Stimulated activated CD8-positive, alpha-beta memory T cell treated with anti-CD3 and anti-CD28 coated beads, Interleukin-15, amount 100 ng/mL, for 24 hours (primary cell): ENCODE measurements around the gene NDEL1.

Source experiments
- DNase-seq: peaks from one replicate; pipeline ENCODE4 v3.0.0-alpha.2; 2020; ENCODE audit warnings: low read depth

The NDEL1 gene

DNA sequence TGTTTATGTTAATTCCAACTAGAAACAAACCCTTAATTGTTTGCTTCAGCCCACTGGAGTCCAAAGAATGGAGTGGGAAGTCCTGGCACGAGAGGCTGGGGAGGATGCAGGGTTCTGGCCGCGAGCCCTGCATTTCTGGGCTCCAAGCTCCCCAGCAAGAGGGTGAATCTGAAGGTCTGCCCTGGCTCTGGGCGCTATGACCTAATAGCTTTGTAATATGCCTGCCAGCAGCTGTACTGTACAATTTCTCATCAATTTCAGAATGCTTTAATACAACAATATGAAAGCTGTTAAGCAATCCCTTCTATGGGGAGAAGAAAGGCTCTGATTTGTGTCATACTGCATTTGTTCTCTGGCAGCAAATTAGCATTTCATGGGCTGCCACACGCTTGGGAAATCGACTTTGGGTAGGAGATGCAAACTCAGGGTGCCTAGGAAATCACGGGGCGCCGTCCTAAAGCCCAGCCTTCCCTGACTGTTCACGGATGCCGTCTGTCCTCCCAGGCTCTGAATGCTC, 43.8 kb downstream of the NDEL1 start:
- DNase-seq, result no peak

DNA sequence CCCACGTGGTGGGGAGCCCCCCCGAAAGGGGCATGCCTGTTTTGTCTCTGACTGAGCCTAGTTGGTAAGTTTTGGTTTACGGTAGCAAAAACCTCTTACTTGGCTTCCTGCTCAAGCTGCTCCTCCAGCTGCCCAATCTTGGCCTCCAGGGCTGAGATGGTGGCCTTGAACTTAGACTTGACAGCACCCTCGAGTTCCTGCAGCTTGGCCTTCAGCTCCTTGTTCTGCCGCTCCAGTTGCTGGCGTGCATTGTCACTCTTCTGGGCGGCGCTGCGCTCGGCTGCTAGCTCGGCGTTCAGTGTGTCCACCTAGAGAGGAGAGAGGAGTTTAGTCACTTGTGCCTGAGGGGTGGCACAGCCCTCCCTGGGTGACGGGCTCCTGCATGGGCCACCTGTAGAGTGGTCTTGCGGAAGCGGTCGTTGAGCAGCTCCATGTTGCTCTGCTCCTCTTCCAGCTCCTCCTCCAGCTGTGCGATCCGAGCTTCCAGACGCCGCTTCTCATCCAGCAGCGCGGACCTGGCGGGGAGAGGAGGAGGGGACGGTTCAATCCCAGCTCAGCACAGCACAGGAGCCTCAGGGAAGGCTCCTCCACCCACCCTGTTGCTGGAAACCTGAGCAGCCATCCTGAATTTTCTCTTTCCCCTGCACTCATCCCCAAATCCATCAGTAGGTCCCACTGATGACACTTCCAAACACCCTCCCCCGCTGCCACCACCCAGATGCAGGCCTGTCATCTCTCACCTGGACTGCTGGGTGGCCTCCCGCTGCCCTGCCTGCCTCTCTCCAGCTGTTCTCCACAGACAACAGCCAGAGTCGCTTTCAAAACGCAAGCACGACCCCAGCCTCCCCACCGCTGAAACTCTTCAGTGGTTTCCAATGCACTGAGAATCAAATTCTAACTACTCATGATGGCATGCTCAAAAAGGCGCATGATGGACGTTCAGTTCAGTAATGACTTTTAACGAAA, 44.6 kb downstream of the NDEL1 start:
- DNase-seq, result no peak

DNA sequence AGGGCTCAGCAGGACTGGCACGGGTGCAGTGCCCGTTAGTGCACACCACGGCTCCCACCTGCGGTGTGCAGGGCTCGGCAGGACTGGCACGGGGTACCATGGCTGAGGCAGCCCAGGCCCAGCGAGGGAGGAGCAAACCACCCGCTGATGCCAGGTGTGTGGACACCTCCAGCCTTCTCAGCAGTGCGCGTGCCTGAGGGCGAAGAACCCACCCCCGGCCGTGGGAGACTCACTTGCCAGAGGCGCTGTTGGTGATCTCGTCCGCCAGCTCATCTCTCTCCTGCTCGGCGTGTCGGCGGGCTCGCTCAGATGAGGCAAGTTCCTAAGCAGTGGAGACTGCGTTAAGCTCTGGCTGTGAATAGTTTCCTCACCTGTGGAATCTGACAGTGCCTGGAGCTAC, 45.4 kb downstream of the NDEL1 start:
- no peak for DNase-seq

DNA sequence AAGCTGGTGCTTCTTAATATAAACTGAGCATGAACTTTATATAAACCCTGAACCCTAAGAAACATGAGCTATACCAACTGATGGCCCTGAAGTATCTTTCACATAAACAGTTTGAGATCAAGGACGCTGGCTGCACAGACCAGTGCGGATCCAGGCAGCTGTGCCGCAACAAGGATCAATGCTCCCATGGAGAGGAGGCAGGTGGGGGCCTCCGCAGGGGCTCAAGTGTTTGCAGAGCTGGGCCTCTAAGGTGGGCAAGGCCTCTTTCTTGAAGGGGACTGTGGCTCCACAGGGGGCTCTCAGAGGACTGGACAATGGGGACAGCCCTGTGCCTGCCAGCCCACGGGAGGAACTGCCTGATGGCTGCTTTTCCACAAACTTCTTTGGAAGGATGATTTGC, 46.0 kb downstream of the NDEL1 start:
- DNase-seq, result no peak

DNA sequence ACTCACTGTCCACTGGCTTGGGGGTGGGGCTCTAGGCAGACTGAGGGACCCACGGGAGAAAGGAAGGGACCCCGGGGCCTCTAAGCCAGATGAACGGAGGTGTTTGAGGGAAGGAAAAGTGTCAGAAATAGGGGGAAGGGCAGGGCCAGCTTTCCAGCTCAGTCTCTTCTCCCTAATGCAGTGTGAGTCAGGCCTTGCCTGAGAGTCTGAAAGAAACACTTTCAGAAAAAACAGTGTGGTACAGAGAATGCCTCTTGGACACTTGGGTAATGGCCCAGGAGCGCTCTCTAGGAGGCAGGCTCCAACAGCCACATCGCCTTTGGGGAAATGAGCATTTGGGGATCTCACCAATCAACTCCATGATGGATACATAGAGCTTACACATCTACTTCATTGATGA, 46.9 kb downstream of the NDEL1 start:
- DNase-seq, result no peak

DNA sequence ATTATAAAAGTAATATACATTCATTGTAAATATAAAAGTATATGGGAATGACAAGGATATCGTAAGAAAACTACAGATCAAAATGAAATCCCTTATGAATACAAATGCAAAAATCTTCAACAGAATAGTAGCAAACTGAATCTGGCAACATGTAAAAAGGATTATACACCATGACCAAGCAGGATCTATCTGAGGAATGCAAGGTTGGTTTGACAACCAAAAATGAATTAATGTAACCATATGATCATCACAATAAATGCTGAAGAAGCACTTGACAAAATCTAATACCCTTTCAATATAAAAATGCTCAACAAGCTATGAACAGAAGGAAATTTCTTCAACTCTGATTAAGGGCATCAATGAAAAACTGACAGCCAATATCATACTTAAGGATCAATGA, 48.8 kb downstream of the NDEL1 start:
- DNase-seq, result no peak

DNA sequence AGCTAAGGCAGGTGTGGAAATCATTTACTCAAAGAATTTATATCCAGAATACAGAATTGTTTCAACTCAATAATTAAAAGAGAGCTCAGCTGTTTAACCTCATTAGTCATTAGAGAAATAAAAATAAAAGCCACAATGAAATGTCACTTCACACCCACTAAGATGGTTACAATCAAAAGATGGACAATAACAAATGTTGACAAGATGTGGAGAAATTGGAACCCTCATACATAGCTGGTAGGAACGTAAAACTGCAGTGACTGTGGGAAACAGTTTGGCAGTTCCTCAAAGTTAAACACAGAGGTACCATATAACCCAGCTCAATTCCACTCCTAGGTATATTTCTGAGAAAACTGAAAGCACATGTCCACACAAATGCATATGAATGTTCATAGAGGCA, 49.8 kb downstream of the NDEL1 start:
- DNase-seq, result no peak

DNA sequence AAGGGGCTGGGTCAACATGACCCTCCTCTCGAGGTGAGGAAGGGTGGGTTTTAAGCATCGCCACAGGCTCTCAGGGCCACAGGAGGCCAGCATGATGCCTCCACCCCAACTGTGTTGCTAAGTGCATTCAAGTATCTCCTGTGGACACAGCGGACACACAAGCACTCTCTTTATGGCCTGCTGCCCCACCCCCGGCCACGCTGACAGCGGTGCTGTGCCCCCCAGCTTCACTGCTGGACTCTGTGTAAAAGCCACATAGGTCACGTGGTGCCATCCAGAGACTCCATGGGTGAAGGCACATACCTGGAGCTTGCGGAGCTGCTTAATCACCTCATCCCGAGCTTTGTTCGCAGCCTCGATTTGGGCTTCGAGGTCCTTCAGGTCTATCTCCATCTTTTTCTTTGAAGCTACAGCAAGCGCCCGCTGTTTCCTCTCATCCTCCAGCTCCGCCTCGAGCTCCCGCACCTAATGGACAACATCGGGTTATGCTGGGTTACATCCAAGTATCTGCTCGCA, 51.5 kb downstream of the NDEL1 start:
- no peak for DNase-seq

DNA sequence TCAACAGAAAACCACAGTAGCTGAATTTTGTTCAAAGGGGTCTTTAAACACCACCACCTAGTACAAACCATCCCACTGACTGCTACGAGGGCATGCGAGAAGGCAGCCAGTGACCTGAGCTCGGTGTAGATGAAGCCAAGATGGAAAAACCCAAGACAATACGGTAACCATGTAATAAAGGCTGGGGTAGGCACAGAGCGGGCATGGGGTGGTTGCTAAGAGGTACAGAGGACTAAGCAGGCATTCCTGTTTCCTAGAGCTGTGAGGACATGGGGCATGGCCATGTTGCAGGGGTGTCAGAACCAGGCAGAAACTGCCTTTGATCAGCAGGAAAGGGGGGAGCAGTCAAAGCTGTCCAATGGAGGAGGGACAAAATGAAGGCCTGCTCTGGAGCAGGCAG, 52.1 kb downstream of the NDEL1 start:
- DNase-seq, result no peak

DNA sequence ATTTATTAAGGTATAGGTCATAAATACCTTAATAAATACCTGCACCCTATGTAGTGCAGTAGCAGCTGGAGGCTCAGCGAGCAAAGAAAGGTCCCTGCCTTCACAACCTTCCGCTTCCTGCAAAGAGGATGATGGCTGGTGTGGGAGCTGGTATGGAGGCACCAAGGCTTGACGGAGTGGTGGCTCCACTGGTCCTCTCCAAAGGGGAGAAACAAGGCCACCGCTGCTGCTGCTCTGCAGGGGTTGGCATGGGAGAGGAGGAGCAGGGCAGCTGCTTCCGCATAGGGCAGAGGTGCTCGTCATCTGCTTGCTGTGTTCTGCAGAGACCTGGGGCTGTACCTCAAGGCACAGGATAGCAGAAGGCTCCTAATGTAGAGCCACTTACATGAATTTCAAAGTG, 52.8 kb downstream of the NDEL1 start:
- no peak for DNase-seq

DNA sequence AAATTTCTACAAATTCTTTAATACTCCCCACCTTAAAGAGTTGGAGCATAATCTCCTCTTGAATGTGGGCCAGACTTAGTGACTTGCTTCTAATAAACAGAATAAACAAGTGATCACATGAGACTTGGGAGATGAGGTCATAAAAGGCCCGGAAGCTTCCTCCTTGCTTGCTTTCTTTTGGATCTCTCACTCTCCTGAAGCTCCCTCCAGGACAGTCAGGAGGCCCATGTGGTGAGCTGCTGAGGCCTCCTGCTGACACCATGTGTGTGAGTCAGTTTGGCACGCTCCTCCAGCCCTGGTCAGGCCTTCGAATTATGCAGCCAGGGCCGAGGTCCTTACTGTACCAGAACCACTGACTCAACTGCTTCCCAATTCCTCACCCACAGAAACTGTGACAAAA, 53.2 kb downstream of the NDEL1 start:
- DNase-seq, result no peak

DNA sequence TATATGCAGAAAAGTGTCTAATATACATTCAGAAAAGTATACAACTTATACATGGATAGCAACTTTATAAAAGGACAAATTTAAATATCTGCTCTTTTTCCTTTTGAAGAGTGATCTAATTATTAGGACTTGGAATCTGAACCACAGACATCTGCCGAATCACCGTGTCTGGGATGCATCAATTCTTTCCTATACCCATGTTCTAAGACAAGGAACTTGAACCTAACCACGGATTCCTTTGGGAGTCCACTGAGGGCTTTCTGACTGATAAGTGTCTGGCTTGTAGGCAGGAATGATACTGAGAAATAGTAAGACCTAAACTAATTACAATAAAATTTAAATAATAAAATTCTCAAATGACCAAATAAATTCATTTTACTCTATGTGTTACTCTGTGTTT, 54.2 kb downstream of the NDEL1 start:
- DNase-seq, result no peak

DNA sequence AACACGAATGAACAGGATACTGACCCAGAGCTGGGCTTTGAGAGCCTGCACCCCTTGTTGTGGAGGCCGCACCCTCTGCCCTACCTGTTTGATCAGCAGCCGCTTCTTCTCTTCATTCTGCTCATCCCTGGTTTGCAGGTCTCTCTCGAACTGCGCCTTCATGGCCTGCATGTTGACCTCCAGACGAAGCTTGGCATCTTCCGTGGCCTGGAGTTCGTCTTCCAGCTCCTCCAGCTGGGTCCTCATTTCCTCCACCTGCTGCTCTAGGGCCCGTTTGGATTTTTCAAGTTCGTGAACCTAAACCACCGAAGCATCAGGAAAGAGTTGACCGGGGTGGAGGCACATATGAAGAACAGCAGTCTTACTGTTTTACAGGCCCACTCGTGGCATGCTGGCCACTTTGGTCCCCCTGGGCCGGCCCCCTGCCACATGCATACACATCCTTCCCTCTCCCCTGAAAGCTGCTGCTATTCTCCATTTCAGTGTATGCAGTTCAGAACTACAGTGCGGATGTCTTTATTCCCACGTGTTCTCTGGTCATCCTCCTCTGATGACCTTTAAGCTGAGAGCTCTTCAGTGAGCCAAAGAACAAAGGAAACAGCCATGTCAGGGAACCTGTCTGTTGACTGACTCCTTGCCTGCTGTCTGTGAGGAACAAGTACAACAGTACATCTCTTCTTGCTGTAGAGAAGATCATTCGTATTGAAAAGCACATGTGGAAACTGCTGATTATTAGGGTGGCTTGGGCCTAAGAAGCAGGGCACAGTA, 54.8 kb downstream of the NDEL1 start:
- no peak for DNase-seq

DNA sequence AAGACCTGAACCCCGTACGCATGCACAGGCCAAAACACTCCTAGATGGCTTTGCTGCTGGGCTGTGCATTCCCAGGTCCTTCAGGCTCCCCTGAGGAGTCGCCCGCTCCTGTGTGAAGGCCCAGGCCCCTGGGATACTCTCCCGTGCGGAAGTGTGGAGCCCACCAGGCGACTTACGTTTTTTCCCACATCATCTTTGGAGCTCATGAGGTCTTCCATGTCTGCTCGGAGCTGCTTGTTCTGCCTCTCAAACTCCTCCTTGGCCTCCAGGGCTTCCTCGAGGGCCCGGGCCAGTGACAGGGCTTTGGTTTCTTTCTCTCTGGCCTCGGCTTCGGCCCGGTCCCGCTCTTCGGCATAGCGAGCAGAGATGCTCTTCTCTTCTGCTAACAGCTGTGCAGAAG, 56.4 kb downstream of the NDEL1 start:
- DNase-seq, result no peak

DNA sequence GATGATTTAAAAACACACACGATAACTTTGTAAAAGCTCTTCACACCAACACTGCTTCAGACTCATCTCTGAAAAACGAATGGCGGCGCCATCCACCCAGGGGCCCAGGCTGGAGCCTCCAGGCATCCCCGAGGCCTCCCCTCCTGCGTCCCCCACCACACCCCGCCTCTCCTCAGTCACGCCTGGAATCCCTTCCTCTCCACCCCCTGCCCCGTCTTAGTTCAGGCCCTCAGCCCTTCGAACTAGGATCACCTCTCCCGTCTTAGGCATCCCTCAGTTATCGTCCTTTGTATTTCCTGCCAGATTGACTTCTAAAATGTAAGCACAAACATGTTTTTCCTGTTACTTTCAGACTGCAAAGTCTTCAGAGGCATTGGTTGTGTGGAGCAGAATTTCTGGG, 58.3 kb downstream of the NDEL1 start:
- DNase-seq, result no peak

DNA sequence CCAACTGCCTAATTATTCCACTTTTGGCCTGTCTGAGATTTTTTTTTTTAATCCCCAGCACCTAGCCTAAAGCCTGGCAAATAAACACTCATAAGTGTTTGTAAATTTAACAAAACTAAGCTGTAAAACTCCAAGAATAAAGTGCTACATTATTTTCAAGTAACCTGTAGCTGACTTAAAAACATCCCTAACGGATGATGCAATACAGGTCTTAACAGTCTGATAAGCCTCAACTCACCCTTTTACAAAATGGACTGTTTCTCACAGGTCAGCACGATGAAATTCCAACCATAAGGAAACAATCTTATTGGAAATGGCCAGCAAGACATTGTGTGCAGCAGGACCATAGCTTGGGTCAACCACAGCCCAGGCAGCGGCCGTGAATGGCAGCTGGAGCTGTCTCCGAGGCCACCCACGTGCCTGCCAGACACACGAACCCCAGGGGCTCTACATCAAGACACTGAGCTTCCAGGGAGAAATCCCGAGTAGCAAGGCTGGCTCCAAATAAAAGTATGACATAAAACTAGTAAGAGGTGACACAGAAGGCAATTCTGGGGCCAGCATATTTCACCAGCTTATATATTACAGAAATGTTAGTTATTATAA, 58.9 kb downstream of the NDEL1 start:
- DNase-seq, result no peak

DNA sequence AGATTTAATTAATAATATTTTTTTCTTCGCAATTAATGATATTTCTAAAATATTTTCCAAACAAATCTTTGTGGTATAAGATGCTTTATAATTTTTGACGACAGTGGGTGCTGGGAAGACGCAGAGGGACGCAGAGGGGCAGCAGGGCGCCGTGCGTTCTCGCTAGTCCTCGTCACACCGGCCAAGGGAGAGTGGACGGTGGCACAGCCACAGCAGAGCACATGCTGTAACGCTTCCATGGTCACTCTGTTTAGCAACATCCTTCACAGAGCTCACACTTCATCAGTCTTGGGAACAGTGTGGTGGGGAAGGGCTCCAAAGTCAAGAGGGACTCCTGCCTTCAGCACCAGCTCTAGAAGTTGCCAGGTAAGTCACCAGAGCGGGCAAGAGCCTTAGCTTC, 60.4 kb downstream of the NDEL1 start:
- no peak for DNase-seq

DNA sequence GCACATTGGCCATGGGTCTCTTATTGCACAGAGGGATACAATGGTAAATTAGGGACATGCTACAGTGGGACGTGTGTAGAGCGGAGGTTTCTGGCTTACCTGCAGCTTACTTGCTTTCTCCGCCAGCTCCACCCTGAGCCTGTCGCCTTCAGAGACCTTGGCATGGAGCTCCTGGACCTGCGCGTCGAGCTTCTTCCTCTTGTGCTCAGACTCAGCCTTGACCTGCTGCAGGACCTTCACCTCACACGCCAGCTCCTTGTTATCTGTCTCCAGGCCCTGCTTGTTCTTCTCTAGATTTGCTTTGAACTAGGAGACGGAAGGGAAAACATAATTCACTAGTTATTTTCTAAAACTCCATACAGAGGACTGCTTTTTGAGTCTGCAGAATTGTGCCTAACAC, 63.5 kb downstream of the NDEL1 start:
- DNase-seq, result no peak

DNA sequence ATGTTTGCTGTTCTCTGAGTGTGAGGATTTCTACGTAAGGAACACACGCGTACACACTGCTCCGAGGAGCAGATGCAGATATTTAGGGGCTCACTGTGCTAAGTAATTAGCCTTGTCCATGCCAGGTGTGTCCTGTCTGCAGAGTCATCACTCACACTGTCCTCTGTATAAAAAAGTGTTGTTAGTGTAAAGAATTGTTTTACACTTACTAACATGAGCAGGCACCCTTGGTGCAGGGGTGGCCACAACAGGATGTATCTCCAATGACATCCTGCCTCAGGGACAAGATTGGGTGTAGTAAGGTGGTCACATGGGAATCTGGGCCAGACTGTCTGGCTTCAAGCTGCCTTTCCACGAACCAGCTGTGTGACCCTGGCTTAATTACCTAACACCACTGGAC, 63.9 kb downstream of the NDEL1 start:
- DNase-seq, result no peak

DNA sequence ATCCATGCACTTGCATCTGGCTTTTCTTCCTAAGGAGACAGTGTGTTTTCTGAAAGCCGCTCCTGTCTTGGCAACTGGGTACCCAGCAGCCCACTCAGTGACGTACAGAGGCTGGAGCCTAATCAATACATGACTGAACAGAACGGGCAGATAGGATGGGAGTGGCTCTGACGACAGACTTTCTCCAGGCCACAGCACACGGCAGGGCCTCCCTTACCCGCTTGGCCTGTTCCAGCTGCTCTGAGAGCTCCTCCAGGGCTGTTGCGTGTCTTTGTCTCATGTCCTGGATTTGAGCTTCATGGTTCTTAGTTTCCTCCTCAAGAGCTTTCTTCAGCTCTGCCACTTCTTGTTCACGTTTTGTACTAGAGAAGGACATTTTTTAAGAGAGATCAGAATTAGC, 64.9 kb downstream of the NDEL1 start:
- DNase-seq, result no peak

DNA sequence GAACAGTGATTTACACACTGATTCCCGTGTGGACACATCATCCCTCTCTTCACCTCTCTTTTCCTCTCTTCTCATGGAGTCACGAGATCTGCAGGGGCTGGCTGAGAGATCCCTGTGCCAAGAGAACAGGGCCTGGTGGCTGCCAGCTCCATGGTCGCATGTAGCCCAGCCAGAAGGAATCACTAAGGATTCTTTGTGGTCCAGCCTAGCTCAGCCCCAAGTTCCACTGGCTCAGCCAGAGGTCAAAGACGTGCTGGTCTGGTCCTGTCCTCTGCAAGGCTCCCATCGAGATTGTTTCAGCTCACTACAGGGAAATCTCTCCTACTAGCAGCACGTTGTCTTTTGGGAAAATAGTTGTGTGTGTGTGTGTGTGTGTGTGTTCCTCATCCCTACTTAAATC, 66.4 kb downstream of the NDEL1 start:
- DNase-seq, result no peak

DNA sequence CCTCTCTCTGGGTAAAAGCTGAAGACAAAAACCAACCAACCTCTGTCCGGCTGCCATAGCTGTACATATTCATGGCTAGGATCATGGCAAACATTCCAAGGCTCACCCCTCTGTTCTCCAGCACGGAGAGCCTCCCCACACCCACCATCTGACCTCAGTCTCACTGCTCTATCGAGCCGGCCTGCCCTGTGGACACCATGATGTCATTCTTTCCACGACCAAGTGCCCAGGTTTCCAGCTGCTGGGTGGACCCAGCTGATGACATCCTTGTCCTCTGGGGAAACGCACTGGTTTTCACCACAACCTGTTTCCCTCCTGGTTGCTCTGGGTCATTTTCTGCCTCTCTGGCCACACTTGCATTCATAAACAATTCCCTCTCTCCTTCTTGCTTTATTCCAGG, 67.7 kb downstream of the NDEL1 start:
- DNase-seq, result no peak

DNA sequence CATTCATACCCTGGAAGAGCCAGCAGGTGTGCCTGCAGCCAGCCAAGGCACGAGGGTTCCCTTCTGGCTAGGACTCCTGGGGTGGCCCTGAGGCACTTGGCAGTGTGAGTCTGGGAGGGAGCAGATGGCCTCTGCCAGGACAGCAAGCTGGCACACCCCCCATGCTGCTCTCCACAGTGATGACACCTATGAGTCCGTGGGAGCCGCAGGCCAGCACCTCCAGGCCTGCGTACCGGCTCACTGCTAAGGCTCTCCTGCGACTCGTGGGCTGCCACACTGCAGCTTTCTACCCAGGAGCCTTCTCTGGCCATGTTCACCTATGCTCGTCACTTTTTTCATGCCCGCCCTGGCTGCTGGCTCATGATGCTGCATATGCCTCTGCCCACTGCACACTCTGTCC, 68.1 kb downstream of the NDEL1 start:
- no peak for DNase-seq
